ENCODE measurements around the gene NMNAT3. TPM values are rescaled to one million over a fixed set of nuclear protein-coding genes. Genes with fewer than 3 reads are reported as not detected.

Gene NMNAT3
- total and polyA plus RNA-seq, 2 experiments from 2014 or later: 8.3 to 9.2 TPM

- TF ChIP-seq ZNF462 (CRISPR knock-in tag; IDR thresholded peaks at IDR 0.05): no peak
- no peak for TF ChIP-seq ZNF114 (CRISPR knock-in tag; IDR thresholded peaks at IDR 0.05)
Measured at GRCh38 chr3:139633511-139633910, 44.3 kb downstream of the NMNAT3 start (continued).

DNA sequence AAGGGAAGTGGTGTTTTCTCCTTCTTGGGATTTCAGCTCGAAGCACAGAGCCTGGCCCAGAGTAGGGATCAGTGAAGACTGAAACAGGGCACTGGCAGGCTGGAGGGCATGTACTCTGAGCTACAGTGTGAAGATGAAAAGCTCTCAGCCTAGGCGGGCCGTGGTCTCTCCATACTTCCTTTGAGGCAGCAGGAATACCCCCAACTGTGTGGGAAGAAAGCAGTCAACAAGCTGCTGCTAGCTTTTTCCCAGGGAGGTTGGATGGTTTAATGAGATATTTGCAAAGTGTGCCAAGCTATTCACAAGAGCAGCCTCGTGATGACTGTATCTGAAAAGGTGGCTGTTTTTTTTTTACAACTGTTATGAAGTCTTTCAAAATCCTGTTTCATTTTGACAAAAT lies 47.2 kb downstream of the NMNAT3 start:
- H3K4me3 ChIP-seq: no peak overlapping the region
- no peak overlapping the region for H3K4me2 ChIP-seq
- H3K9me3 Mint-ChIP-seq: no peaks in the 10 kb centered on the region
- ATAC-seq (peak; percentile 69), DNase-seq (ENCODE audit: low spot score) (peak; percentile 48)
- no peaks in the 10 kb centered on the region for H3K27me3 Mint-ChIP-seq (ENCODE audit: insufficient read depth, low read depth, poor library complexity)
- H2AFZ ChIP-seq: no peak overlapping the region
- H3K27ac ChIP-seq (ENCODE audit: low read depth): no peak overlapping the region
- no peaks in the 10 kb centered on the region for H3K79me2 ChIP-seq (replicated peaks; ENCODE audit: insufficient read depth)
- no peak overlapping the region for H3K4me3 Mint-ChIP-seq
- H4K20me1 ChIP-seq (replicated peaks; ENCODE audit: insufficient read depth): no peaks in the 10 kb centered on the region
- peaks cover 8% of the 10 kb centered on the region; the same call in 2 of the 3 replicates for H3K4me1 Mint-ChIP-seq
- H3K36me3 ChIP-seq (ENCODE audit: insufficient read depth): no peaks in the 10 kb centered on the region
- no peaks in the 10 kb centered on the region for H3F3A ChIP-seq (replicated peaks; ENCODE audit: low read depth)
- H3K36me3 Mint-ChIP-seq (ENCODE audit: low read depth): no peaks in the 10 kb centered on the region
- H3K27ac Mint-ChIP-seq: no peak overlapping the region
- H3K27me3 ChIP-seq (ENCODE audit: insufficient read depth): no peaks in the 10 kb centered on the region
- TF ChIP-seq ZNF114 (CRISPR knock-in tag; IDR thresholded peaks at IDR 0.05) (no peak), ZNF331 (CRISPR knock-in tag; IDR thresholded peaks at IDR 0.05; ENCODE audit: low read depth) (no peak), JUNB (IDR thresholded peaks at IDR 0.05; ENCODE audit: unreplicated experiment) (no peak), NANOG (IDR thresholded peaks at IDR 0.05; ENCODE audit: borderline replicate concordance) (no peak), STAT1 (IDR thresholded peaks at IDR 0.05; ENCODE audit: unreplicated experiment) (no peak)
- no peaks in the 10 kb centered on the region for H3K9me2 ChIP-seq (ENCODE audit: insufficient read depth)
- H3K4me1 ChIP-seq (ENCODE audit: insufficient read depth): no peaks in the 10 kb centered on the region

Measured in GM23338 (cell line).